GM21515 (cell line): ENCODE data around the gene NEUROD1.

Experiments used
- ATAC-seq: cut with Tn5 transposase; IDR thresholded peaks from one replicate; pipeline ENCODE4 v1.9.1; 2021; ENCODE audit not compliant: unreplicated experiment

NEUROD1 gene

DNA sequence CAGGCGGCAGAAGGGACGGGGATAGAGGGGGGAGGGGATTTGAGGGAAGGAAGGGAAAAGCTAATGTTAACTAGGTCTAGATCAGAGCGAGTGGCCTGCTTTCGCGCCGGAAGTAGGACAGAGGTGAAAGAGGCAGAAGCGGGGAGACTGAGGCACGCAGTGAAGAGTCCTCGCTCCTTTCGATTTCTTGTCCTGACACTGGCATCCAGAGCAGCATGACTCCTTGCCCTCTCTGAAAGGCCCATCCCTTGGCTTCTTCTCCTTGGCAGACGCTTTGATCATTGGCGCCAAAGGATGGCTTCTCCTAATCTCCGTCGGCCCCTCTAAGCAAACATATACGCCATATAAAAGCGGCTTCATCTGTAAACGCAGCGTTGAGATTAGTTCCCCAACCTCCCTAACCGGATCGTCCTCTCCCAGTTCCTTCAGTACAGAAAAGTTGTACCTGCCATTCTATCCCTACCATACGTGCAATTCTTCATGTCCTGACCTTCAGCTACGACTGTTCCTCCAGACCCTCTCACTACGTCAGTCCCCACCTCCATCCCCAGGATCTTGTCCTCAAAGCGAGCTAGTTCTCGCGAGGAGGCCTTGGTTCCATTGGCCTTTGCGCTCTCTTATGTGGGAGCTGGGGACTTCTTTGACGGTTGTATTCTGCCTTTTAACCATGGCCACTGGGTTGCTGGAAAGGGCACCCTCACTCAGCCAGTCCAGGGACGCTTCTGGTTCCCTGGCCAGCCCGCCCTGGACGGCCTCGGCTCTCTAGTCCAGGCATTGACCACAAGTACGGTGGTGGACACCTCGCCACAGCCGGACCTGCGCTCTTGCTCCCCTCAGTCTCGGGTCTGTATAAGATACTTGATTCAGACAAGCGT lies 857 bp upstream of the NEUROD1 start:
- no peak for ATAC-seq

GRCh38 chr2:181679544-181679979 lies 755 bp downstream of the NEUROD1 start:
- no peak for ATAC-seq

DNA sequence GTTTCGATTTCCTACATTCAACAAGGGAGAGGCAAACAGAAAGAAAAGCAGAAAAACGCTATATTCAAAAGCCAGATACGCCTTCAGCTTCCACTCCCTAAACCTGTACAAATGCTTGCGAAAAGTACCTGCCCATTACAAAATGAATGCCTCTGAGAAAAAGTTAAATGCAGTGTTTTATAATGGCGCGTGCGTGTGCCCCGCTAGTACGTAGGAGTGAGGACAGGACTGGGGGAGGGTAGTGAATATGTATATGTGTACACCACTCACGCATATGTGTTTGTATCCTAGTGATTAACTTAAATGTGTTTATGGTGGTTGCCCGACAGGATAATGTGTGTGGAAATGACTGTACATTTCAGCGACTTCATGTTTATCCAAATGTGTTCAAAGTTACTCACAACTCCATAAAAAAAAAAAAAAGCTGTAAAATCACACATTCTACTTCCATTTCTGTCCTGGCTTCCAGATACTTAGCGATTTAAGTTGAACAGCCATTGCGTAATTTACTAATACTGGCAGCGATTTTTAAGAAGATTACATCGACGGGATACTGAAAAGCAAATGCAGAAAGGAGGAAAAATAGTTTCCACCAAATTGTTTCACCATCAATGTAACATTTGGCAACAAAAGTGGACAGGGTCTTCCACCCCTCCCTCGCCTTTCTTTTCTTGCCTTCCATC lies 1.3 kb downstream of the NEUROD1 start:
- no peak for ATAC-seq

- ATAC-seq: no peak
These were observed 2.3 kb downstream of the NEUROD1 start for GRCh38 chr2:181677912-181678586.

- no peak for ATAC-seq
These were observed 5.1 kb downstream of the NEUROD1 start for GRCh38 chr2:181675254-181675653.

DNA sequence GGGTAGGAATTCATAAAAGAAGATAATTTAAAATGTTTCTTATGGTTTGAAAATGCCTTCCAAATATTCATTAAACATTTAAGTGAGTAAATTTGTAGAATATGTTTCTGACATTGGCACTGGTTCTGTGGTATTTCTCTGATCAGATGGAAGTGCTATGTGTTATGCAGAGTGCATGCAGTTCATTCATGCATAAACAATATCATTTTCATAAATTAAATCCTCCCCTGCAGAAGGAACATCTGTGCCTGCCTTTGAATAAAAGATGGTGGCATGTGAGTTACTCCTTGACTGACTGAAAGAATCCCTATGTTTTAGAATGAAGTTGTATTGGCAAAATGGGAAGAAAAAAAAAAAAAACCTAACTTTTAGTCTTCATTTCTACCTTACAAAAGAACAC lies 5.9 kb downstream of the NEUROD1 start:
- no peak for ATAC-seq

DNA sequence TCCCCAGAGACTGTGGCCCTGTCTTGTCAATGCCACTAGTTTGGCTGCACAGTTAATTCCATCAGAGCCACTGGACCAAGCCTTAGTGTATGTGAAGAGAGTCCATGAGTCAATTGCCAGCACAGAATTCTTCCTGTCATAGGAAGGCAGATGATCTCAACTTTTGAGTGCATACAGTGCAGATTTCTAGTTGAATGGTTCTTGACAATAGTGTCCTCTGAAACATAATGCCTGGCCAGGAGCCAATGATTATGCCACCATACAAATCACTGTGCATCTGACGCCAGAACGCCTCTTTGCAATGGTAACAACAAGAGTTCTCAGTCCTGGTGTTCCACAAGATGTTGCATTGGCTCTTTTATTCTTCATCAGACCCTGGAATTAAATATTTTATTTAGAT lies 7.1 kb downstream of the NEUROD1 start:
- no peak for ATAC-seq

GRCh38 chr2:181672255-181673008 lies 7.9 kb downstream of the NEUROD1 start:
- ATAC-seq: peak; percentile 89

DNA sequence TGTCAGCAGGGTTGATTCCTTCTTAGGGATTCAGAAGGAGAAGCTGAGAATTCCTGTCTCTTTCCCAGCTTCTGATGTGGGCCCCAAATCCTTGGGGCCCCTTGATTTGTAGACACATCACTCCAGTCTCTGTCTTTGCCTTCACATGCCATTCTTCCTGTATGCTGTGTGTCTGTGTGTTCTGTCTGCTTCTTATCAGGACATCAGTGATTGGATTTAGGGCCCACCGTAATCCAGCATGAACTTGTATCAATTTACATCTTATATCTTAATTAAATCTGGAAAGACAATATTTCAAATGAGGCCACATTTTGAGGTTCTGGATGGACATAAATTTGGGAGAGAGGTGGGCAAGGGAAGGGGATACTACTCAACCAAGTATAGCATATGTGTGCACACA lies 9.7 kb downstream of the NEUROD1 start:
- ATAC-seq: no peak

DNA sequence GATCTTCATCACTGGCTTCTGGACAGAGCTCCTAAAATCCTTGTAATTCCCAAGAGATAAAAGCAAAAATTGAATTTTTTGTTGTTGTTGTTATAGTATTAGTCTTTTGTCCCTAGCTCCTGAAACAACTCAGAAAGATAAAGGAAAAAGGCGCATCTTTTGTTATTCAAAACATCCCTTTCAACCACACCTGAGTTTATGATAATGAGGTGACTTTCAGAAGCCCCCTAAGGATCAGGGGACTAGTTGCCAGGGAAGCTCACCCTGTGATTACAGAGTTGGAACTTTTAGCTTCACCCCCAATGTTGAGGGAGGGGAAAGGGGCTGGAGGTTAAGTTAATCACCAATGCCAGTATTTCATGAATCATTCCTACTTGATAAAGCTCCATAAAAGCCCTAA lies 13.1 kb downstream of the NEUROD1 start:
- ATAC-seq: no peak

GRCh38 chr2:181662287-181662686 lies 18.0 kb downstream of the NEUROD1 start:
- no peak for ATAC-seq

GRCh38 chr2:181660181-181660580 lies 20.1 kb downstream of the NEUROD1 start:
- ATAC-seq: no peak

GRCh38 chr2:181658444-181658843 lies 21.9 kb downstream of the NEUROD1 start:
- ATAC-seq: no peak

GRCh38 chr2:181657379-181657778 lies 22.9 kb downstream of the NEUROD1 start:
- no peak for ATAC-seq

DNA sequence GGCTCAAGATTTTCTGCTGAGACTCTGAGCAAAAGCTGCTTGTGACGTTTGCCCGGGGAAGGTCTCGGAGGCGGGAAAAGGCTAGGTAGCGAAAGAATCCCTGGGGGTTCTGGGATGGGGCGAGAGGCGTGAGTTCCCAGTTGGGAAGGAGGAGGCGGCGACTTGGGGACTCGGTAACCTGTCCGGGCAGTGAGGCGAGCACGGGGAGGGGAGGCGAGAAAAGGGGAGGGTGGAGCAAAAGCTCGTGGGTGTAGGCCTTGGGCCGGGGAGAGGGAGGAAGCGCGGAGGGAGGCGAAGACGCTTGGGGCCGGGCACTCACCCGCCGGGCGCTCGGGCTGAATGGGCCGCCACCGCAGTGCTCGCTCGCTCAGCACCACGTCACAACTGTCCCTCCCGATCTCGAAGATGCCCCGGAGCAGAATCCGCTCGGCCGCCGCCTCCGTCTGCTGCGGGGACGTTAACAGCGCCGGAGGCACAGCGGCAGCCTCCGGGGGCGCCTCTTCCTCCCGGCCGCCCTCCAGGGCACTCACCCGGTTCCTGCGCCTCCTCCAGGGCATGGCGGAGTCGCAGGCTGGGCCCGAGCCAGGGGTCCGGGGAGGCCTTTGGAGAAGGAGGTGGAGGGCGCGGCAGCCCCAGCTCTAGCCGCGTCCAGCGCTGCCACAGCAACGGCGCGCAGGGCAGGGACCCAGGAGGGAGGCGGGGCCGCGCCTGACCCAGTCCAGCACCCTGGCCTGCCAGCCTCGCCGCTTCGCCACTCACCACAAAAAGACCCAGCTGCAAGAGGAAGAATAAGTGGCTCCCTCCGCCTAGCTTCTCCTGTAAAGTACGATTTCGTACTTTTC lies 23.6 kb downstream of the NEUROD1 start, which contains the start of gene CERKL:
Gene CERKL (minus strand): TSS at position 656 of the 842 bp plus-strand sequence. CDS start 99 bp downstream, at position 557.
- ATAC-seq: peak; percentile 91

DNA sequence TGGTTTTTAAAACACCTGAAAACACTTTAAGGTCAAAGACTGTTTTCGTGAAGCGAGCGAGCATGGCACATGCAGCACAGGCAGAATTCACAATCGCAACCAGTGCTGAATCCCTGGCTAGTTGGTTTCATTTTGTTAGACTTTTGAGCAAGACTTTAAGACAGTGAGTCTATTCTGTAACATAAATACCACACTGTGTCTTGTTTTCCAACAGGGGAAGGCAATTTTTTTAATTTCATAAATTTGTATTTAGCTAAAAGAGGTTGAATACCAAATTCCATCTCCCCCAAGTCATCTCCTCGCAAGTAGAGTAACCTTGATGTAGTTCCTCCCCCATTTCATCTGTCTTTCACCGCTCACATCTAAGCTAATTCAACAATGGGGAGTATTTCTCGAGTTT lies 24.8 kb downstream of the NEUROD1 start:
- no peak for ATAC-seq

DNA sequence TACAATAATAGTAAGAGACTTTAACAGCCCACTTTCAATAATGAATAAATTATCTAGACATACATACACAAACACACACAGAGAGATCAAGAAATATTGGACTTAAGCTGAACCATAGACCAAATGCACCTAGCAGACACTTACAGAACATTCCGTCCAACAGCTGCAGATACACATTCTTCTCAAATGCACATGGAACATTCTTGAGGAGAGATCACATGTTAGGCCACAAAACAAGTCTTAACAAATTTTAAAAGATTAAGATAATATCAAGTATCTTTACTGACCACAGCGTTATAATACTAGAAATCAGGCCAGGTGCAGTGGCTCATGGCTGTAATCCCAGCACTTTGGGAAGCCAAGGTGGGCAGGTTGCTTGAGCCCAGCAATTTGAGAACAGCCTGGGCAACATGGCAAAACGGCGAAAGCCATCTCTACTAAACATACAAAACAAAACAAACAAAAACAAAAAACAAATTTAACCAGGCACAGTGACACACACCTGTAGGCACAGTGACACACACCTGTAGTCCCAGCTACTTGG lies 30.8 kb downstream of the NEUROD1 start:
- ATAC-seq: no peak

- no peak for ATAC-seq
These were observed 31.7 kb downstream of the NEUROD1 start for GRCh38 chr2:181648478-181649155.

GRCh38 chr2:181646415-181646987 lies 33.8 kb downstream of the NEUROD1 start:
- no peak for ATAC-seq
